CD4-positive, alpha-beta T cell treated with Interleukin-15 for 4 hours (primary cell): ENCODE measurements around the gene FOSB.
"Not testable (repeated sequence)": the region's sequence is repeated elsewhere in the genome, so short reads cannot be mapped to it uniquely, and the experiment has no call there.

Experiments used
- DNase-seq: peaks from one replicate; pipeline ENCODE4 v3.0.0-alpha.2; 2020; ENCODE audit warnings: low spot score

The FOSB gene

DNA sequence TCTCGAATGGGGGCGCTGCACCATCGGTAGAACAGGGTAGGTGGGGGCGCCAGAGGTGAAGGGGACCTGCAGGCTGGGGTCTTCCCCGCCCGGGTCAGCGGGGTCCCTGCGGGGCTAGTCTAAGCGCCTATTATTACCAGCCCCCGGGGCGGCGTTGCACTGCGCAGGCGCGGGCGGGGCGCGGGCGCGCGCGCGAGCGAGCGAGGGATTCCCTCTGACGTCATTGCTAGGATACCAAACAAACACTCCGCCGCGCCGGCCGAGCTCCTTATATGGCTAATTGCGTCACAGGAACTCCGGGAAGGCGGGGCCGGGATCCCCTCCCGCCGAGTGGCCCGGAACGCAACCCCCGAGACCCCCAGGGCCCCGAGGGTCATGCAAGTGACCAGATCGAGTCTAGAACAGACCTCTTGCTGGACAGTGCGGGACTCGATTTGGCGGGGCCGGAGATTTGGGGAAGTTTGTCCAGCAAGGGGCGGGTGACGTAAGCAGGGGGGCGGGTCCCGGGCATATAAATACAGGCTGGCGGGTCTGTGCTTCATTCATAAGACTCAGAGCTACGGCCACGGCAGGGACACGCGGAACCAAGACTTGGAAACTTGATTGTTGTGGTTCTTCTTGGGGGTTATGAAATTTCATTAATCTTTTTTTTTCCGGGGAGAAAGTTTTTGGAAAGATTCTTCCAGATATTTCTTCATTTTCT lies at the start of gene FOSB:
FOSB (plus strand) TSS at position 541 of the 703 bp plus-strand sequence. CDS start 591 bp downstream, outside the sequence.
- DNase-seq = peak; percentile 96

DNA sequence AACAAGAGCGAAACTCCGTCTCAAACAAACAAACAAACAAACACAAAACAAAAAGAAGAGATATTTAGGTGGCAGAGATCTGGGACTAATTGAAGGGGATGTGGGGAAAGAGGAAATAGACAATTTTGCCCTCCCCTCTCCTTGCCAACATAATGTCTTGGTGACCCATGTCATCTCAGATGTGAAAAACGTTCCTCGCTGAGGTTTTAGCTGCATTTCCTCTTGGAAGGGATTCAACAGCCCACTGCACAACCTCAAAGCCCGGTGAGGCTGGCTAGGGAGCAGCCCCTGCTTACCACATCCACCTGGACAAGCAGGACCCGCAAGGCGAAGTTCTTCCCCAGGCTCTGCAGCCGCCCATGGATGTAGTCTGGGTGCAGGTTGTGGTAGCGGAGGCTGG lies 49.0 kb upstream of the FOSB start:
- DNase-seq = no peak

DNA sequence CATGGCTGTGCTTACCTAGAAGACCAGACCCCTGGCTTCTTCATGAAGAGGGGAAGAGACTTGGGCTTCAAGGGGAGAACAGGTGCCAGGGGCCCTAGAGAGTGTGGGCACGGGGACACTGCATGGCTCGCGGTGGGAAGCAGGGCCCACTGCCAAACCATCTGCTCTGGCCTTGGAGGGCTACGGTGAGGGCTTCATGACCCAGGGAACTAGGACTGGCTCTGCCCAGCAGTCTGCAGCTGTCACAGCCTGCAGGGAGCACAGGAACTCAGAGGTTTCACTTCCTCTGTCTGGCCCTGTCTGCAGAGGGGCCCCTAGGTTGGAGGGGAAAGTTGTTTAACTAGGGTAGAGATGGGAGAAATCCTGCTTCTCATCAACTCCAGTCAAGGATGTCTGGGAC lies 48.4 kb upstream of the FOSB start:
- DNase-seq = no peak

DNA sequence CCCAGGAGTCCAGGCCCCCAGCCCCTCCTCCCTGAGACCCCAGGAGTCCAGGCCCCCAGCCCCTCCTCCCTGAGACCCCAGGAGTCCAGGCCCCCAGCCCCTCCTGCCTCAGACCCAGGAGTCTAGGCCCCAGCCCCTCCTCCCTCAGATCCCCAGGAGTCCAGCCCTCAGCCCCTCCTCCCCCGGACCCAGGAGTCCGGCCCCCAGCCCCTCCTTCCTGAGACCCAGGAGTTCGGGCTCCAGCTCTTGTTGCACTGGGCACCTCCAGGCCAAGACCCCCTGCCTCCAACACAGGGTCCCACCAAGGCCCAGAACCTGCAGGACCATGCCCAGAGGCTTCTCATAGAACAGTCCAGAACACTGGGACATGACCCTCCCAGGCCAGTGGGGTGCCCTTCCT lies 47.9 kb upstream of the FOSB start:
- DNase-seq = no peak

DNA sequence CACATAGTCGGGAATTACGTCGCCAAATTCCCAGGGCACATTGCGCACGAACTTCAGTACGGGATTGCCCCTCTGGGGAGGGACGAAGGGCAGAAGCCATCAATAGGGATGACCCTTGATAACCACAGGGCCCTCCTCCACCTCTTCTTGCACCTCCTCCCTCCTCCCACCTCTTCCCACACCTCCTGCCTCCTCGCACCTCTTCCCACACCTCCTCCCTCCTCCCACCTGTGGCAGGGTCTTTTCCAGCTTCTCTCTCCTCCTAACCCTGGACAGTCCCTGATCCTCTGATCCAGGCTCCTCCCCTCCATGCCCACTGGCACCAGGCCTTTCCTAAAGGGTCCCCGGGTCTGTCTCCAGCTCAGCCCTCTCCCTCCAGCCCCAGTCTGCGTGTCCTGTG lies 47.4 kb upstream of the FOSB start:
- DNase-seq = no peak

DNA sequence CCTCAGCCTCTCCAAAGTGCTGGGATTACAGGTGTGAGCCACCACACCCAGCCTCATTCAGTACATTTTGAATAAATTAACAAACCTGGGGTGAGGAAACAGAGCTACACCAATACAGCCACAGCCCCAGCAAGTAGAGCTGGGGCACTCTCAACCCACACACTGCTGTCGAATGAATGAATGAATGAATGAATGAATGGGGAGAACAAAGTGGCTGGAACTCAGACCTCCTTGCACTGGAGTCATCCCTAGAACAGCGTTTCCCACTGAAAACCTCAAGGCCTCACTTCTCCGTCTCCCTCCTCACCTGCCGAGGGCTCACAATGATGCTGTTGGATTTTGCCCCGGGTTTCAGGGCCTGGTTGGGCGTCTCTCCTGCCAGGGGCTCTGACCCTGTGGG lies 46.9 kb upstream of the FOSB start:
- DNase-seq = no peak

DNA sequence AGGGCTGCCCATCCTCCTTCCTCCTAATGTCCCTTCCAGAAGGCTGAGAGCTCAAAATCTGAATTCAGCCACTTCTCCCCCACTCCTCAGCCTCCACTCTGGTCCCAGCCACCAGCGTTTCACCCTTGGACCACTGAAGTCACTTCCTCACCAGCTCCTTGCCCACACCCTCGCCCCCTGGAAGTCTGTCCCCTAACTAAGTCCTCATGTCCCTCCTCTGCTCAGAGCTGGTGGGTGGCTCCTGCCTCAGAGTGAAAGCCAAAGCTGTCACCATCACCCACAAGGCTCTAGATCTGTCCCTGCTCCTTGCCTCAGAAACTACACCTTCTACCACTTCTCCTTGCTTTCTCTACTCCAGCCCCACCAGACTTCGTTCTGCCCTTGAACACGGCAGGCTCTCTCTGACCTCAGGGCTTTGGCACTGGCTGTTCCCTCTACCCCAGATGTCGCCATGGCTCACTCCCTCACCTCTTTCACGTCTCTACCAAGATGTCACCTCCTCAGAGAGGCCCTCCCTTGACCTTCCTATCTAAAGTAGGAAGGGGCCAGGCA lies 45.8 kb upstream of the FOSB start:
- DNase-seq = no peak

DNA sequence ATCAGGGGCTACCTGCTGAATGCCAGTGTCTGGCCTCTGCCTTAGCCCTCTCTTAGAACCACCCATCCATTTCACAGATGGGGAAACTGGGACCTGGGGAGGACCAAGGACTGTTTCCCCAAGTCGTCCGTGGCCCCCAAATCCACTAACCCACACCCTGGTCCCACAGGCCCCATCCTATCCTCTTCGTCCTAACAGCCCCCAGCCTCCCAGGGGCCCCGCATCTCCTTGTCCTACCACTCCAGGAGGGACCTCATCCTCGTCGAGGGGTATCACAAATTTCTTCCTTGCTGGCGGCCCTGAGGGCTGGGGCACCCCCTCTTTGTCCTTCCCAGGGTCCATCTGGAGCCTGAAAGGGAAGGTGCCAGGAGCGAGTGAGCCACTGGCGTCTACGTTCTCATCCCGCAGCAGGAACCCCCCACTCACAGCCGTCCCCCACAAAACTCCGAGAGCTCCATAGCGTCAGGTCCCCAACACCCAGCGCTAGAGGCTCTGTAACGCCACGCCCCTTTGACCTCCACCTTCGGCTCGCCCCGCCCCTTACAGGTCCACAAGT lies 44.7 kb upstream of the FOSB start:
- DNase-seq = peak; percentile 82

DNA sequence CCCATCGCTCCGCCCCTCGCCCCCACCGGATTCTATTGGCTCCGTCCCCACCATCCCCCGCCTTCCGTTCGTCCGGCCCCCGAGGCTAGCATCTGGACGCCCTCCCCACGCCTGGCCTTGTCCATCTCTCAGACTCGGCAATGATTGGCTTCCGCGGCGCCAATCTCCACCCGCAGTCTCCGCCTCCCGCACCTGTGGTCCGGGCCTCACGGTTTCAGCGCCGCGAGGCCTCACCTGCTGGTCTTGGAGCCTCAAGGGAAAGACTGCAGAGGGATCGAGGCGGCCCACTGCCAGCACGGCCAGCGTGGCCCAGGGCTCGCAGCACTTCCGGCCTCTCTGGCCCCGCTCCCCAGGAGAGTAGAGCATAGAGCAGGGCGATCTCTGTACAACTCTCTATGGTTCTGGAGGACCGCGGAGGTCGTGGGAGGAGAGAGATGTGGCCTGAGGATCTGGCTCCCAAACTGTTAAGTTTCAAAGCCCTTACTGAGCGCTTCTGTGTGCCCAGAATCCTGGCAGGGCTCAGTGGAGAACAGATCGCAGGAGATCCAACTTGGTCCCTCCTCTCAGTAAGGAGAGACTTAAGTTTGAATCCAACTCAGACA lies 44.1 kb upstream of the FOSB start, which contains the start of gene ERCC1:
ERCC1 (minus strand) TSS at position 329 of the 602 bp plus-strand sequence. CDS start 543 bp downstream, outside the sequence.
- peak; percentile 55 for DNase-seq

DNA sequence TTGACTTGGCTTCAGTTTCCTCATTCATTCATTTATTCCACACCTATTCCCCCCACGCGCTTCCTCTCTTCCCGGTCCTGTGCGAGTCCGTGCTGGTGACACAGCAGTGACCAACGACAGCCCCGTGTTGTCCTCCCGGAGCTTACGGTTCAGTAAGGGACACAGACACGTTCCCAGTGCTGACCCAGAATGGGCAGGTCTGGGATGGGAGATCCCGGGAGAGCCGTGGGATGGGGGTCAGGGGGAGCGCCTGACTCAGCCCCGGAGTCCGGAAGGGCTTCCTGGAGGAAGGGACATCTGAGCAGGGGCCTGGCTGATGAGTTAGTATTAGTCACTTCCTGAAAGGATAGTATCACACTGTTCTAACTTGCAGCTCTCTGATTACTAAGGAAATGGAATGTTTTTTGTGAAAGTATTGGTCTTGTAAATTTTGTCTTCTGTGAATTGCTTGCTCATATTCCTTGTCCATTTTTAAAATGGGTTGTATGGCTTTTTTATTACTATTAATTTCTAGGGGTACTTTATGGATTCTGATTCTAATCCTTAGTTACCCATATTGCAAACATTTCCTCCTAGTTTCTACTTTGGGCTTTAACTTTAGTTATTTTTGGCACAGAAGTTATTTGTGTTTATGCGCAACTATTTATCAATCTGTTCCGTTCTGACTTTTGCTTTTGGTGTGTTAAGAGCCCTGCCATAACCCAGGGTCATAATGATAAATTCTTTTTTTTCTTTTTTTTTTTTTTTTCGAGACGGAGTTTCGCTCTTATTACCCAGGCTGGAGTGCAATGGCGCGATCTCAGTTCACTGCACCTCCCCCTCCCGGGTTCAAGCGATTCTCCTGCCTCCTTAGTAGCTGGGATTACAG lies 43.4 kb upstream of the FOSB start:
- DNase-seq = peak; percentile 36

DNA sequence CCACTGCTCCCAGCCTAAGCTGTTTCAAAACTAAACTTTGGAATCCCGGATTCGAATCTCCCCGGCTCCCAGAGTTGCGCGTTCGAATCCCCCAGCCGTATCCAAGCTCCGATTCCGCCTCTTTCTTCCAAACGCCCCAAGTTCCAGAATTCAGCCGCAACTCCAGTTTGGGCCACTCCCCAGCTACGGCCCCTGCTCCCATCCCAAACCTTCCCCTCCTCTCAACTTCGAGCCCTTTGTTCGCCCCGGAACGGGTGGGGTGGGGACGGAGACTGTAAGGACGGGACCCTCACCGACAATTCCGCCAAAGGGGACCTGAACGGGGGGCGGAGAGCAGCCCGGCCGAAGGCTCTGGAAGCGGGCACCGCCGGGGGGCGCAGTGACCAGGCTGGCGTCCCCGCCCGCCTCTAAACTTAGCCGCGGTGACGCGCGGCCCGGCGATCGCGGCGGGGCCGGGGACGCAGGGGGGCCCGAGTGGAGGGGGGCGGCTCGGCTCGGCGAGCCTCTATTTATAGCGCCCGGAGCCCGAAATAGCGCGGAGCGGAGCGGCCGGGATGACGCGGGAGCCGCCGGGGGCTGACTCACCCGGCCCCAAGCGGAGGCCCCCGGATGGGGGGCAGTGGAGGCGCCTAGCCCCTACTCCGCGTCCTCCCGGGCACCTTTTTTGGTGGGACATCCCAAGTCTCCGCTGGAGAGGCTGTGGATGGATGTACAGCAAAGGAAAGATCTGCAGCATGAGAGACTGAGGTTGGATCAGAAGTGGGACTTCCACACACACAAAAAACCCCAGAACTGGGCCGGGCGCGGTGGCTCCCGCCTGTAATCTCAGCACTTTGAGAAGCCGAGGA lies 39.2 kb upstream of the FOSB start:
- no peak for DNase-seq

DNA sequence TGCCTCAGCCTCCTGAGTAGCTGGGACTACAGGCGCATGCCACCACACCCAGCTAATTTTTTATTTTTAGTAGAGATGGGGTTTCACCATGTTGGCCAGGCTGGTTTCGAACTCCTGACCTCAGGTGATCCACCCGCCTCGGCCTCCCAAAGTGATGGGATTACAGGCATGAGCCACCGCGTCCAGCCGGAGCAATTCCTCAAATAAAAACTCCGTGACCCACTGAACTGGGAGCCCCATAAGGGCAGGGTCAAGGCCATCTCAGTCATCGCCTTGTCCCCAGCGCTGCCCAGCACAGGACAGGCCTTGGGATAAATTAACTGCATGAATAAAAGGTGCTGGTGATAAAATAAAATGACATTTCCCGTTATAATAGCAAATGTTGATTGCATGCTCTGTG lies 37.9 kb upstream of the FOSB start:
- DNase-seq = not testable (repeated sequence)

DNA sequence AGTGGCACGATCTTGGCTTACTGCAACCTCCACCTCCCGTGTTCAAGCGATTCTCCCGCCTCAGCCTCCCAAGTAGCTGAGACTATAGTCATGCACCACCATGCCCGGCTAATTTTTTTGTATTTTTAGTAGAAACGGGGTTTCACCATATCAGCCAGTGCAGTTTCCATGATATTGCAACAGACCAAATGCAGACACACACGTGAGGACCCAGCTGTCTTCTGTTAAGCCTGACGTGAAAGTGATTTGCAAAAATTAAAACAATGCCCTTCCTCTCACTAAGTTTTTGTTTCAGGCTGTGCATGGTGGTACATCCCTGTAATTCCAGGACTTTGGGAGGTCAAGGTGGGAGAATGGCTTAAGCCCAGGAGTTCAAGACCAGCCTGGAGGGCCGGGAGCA lies 36.8 kb upstream of the FOSB start:
- DNase-seq = not testable (repeated sequence)

DNA sequence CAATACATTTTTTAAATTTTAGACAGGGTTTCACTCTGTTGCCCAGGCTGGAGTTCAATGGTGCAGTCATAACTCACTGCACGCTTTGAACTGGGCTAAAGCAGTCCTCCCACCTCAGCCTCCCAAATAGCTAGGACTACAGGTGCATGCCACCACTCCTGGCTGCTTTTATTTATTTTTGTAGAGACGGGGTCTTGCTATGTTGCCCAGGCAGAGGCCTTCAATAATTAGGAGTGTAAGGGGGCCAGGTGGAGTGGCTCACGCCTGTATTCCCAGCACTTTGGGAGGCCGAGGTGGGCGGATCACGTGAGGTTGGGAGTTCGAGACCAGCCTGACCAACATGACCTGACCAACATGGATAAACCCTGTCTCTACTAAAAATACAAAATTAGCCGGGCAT lies 35.3 kb upstream of the FOSB start:
- not testable (repeated sequence) for DNase-seq

DNA sequence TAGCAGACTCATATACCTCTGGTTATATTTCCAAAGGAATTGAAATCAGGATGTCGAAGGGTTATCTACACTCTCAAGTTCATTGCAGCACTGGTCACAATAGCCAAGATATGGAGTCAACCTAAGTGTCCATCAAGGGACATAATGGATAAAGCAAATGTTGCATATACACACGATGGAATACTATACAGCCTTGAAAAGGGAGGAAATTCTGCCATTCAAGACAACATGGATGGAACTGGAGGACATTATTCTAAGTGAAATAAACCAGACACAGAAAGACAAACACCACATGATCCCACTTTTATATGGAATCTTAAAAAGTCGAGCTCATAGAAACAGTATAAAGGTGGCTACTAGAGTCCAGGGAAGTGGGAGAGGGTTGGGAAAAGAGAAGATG lies 30.5 kb upstream of the FOSB start:
- no peak for DNase-seq

DNA sequence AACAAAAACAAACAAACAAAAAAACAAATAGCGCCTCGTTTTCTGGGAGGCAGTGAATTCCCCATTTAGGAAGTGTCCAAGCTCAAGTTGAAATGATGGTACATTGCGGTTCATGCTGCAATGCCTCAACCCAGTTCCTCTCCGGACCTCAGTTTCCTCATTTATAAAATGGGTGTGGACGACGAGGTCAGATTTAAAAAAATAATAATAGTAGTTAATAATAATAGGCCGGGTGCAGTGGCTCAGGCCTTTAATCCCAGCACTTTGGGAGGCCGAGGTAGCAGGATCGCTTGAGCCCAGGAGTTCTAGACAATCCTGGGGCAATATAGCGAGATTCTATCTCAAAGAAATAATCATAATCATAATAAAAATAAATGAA lies 28.6 kb upstream of the FOSB start:
- no peak for DNase-seq

DNA sequence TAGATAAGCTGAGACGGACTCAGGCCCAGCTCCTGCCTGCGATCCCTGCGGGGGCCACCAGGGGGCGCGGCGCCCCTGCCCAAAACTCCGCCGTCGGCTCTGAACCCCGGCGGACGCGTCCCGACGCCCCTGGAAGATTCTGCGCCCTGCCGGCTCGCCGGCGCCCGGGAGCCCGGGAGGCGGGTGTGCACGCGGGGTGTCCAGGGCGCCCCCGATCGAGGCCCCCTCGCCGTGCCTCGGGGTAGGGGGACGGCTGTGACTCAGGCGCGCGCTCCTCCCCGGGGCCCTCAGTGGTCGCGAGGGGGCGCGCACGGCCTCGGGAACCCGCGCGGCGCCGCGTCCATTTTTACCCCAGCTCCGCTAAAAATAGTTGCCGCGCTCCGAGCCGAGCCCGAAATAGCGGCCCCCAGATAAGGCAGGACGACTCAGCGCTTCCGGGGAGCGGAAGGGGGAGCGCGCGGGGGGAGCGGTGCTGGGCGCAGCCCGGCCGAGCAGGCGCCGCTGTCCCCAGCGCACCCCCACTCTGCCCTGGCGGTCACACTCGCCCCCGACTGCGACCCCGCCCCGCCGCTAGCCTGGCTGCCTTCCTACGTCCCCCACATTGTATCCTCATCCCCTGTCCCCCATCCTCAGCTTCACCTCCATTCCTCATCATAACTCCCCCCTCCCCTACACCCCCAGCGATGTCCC lies 28.1 kb upstream of the FOSB start:
- DNase-seq = peak; percentile 89

DNA sequence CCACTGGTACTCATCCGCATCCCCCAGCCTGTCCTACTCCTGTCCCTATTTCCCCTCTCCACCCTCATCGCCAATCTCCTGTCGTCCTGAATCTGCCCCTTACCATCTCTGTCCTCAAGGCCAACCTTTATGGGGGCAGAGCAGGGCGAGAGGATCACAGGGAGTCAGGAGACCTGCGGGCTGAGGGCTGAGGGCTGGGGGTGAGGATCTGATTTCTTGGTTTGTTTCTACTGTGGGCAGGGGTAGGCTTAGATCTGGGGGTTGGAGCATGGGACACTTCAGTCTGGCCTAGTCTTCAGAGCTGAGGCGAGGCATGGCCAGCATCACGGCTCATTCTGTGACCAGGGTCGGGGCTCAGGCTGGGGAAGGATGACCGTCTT lies 27.5 kb upstream of the FOSB start:
- DNase-seq = no peak

DNA sequence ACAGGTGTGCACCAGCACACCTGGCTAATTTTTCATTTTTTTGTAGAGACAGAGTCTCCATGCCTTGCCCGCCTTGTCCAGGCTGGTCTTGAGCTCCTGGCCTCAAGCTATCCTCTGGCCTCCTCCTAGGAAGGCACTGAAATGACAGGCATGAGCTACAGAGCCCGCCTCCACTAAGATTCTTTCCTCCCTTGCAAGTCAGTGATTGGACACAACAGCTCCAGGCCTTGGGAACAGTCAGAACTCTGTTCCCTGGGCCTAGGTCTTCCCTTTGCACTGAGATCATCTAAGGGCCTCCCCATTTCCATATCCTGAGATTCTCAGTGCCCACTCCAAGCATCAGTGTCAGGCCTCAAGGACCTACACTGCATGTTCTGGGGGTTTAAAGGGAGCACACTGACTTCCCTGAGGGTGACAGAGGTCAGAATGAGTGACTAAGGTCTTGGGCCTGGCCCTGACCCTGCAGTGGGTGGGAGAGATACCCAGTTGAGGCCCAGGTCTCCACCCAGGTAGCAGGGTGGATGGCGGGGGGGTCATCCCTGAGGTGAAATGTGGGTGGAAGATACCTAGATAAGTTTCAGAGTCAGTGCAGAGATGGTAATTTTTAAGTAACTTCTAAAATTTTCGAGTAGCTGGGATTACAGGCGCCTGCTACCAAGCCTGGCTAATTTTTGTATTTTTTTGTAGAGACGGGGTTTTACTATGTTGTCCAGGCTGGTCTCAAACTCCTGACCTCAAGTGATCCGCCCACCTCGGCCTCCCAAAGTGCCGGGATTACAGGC lies 26.7 kb upstream of the FOSB start:
- no peak for DNase-seq

DNA sequence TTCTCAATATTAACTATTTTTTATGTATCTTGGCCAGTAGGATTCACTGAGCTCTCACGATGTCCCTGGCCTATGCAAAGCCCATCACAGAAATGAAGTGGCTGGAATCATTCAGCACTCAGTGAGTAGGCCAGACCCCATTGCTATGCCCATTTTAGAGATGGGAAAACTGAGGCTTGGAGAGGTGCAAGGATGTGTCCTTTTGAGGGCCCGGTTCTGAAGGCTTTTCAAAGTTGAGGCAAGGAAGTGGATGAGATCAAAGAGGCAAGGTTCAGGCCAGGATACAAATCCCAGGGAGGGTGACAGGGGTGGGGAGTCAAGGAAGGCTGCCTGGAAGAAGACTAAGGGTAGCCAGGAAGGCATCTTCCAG lies 25.4 kb upstream of the FOSB start:
- DNase-seq = no peak
